KMS-11 (cell line): Measurements from ENCODE around the gene RPL7A.
A peak's percentile ranks its signal among the peaks of the same experiment; 100 is the strongest.

Source experiments
- H2AFZ ChIP-seq: fragments of 200-600 bp; sonication (generic); 2 replicates; pipeline ENCODE4 v1.6.1; 2016; ENCODE audit warnings: antibody characterized with exemption, mixed run types, low read depth
- H3K27ac ChIP-seq: fragments of 200-600 bp; sonication (generic); 2 replicates; pipeline ENCODE4 v1.6.1; 2016; ENCODE audit warnings: mild to moderate bottlenecking, mixed run types
- H3K27me3 ChIP-seq: fragments of 200-600 bp; sonication (generic); 2 replicates; pipeline ENCODE4 v1.6.1; 2017; ENCODE audit warnings: mild to moderate bottlenecking, low read depth, mixed run types, moderate library complexity; ENCODE audit not compliant: insufficient read depth
- H3K36me3 ChIP-seq: fragments of 200-600 bp; sonication (generic); 2 replicates; pipeline ENCODE4 v1.6.1; 2017; ENCODE audit warnings: mild to moderate bottlenecking, mixed run types; ENCODE audit not compliant: insufficient read depth
- H3K4me1 ChIP-seq: fragments of 200-600 bp; sonication (generic); 2 replicates; pipeline ENCODE4 v1.6.1; 2016; ENCODE audit warnings: mild to moderate bottlenecking, low read depth, mixed run types; ENCODE audit not compliant: poor library complexity, severe bottlenecking
- H3K4me2 ChIP-seq: fragments of 200-600 bp; sonication (generic); 2 replicates; pipeline ENCODE4 v1.7.0; 2016; ENCODE audit warnings: mild to moderate bottlenecking, mixed run types
- H3K4me3 ChIP-seq: fragments of 200-600 bp; sonication (generic); IDR thresholded peaks from 2 replicates; pipeline ENCODE4 v1.6.1; 2017; ENCODE audit warnings: low read depth, low read length, mixed read lengths; ENCODE audit not compliant: insufficient read depth
- H3K79me2 ChIP-seq: fragments of 200-600 bp; sonication (generic); 2 replicates; pipeline ENCODE4 v1.6.1; 2016; ENCODE audit warnings: low read depth, mixed run types; ENCODE audit not compliant: insufficient read depth
- H3K9ac ChIP-seq: fragments of 200-600 bp; sonication (generic); 2 replicates; pipeline ENCODE4 v1.6.1; 2016; ENCODE audit warnings: mild to moderate bottlenecking, mixed run types
- H4K20me1 ChIP-seq: fragments of 200-600 bp; sonication (generic); 2 replicates; pipeline ENCODE4 v1.6.1; 2016; ENCODE audit warnings: mild to moderate bottlenecking, mixed run types; ENCODE audit not compliant: insufficient read depth
- CTCF ChIP-seq: fragments of 200-600 bp; sonication (generic); conservative IDR thresholded peaks from 2 replicates; pipeline ENCODE4 v1.6.1; 2017; ENCODE audit warnings: low read depth, mild to moderate bottlenecking, antibody characterized with exemption, low read length, moderate library complexity, mixed read lengths

The RPL7A gene

GRCh38 chr9:133356391-133357091 is 8.5 kb downstream of the RPL7A start, which contains the start of the genes SURF1 and SURF2:
TSS of gene SURF1 (minus strand) at chr9:133356487. CDS start at chr9:133356453, 34 bp downstream.
TSS of gene SURF2 (plus strand) at chr9:133356550. CDS start at chr9:133356593, 43 bp downstream.
- Histone ChIP-seq H4K20me1 (no peaks in the 10 kb centered on the region; the same call in 1 of the 2 replicates), H3K36me3 (0 out of 2 replicates have a peak, but pooled peaks cover 3% of the 10 kb centered on the region), H3K4me1 (peaks cover 21% of the 10 kb centered on the region), H3K4me2 (peak within 1 kb of the TSS; percentile 95), H3K4me3 (no peak within 1 kb of the TSS), H3K79me2 (peaks cover 24% of the 10 kb centered on the region; the same call in 1 of the 2 replicates), H3K27me3 (no peaks in the 10 kb centered on the region), H3K27ac (peak within 1 kb of the TSS; percentile 53), H2AFZ (peak within 1 kb of the TSS; percentile 34), H3K9ac (peak within 1 kb of the TSS; percentile 50; the same call in 1 of the 2 replicates)
- no peak for TF ChIP-seq CTCF

GRCh38 chr9:133357656-133358055 is 9.6 kb downstream of the RPL7A start:
- Histone ChIP-seq H3K4me2 (peak overlapping the region; percentile 95; the same call in 1 of the 2 replicates), H3K9ac (no peak overlapping the region), H3K79me2 (peaks cover 24% of the 10 kb centered on the region; the same call in 1 of the 2 replicates), H3K27ac (no peak overlapping the region), H2AFZ (no peak overlapping the region), H3K36me3 (no peaks in the 10 kb centered on the region), H3K27me3 (no peaks in the 10 kb centered on the region), H3K4me3 (no peak overlapping the region), H4K20me1 (no peaks in the 10 kb centered on the region), H3K4me1 (peaks cover 19% of the 10 kb centered on the region)
- TF ChIP-seq CTCF = no peak

- H3K79me2 ChIP-seq = peaks cover 18% of the 10 kb centered on the region; the same call in 1 of the 2 replicates
- H2AFZ ChIP-seq = no peak overlapping the region
- H3K4me3 ChIP-seq = no peak overlapping the region
- H3K9ac ChIP-seq = no peak overlapping the region
- no peaks in the 10 kb centered on the region; the same call in 1 of the 2 replicates for H3K36me3 ChIP-seq
- no peak overlapping the region for H3K27ac ChIP-seq
- H3K4me1 ChIP-seq = peaks cover 18% of the 10 kb centered on the region
- TF ChIP-seq CTCF = no peak
- no peak overlapping the region for H3K4me2 ChIP-seq
- no peaks in the 10 kb centered on the region for H3K27me3 ChIP-seq
- no peaks in the 10 kb centered on the region for H4K20me1 ChIP-seq
Measured at GRCh38 chr9:133359399-133360175, 11.6 kb downstream of the RPL7A start.

- Histone ChIP-seq H3K4me1 (peaks cover 7% of the 10 kb centered on the region), H3K27me3 (no peaks in the 10 kb centered on the region), H4K20me1 (no peaks in the 10 kb centered on the region), H3K36me3 (peaks cover under 1% of the 10 kb centered on the region; the same call in 1 of the 2 replicates), H2AFZ (no peak overlapping the region), H3K27ac (no peak overlapping the region), H3K9ac (no peak overlapping the region), H3K79me2 (peaks cover 9% of the 10 kb centered on the region; the same call in 1 of the 2 replicates), H3K4me2 (no peak overlapping the region), H3K4me3 (no peak overlapping the region)
- TF ChIP-seq CTCF = no peak
Measured at GRCh38 chr9:133360400-133361393, 12.7 kb downstream of the RPL7A start.
